GM19438 (cell line): ENCODE measurements around the gene PIK3CA.
"Not testable (repeated sequence)": the region's sequence is repeated elsewhere in the genome, so short reads cannot be mapped to it uniquely, and the experiment has no call there.

Source experiments
- ATAC-seq: cut with Tn5 transposase; IDR thresholded peaks from one replicate; pipeline ENCODE4 v1.9.1; 2021; ENCODE audit warnings: low read depth; ENCODE audit not compliant: unreplicated experiment

The PIK3CA gene

DNA sequence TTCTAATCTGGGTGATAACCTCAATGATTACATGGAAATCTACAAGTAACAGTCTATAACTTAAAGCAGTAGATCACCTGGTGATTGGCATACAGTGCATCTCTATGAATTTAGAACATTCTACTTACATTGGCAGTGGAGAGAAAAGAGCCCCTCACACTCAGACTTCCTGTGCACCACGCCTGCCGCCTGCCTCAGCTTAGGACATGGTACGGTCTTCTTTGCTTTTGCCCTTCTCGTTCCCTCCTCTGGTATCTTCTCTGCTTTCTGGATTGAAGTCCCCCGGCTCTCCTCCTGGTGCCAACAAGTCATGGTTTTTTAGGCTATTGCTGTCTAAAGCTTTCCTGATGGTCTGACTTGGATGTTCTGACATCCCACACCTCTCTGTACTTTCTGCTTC, 110.7 kb downstream of the PIK3CA start:
- no peak for ATAC-seq

DNA sequence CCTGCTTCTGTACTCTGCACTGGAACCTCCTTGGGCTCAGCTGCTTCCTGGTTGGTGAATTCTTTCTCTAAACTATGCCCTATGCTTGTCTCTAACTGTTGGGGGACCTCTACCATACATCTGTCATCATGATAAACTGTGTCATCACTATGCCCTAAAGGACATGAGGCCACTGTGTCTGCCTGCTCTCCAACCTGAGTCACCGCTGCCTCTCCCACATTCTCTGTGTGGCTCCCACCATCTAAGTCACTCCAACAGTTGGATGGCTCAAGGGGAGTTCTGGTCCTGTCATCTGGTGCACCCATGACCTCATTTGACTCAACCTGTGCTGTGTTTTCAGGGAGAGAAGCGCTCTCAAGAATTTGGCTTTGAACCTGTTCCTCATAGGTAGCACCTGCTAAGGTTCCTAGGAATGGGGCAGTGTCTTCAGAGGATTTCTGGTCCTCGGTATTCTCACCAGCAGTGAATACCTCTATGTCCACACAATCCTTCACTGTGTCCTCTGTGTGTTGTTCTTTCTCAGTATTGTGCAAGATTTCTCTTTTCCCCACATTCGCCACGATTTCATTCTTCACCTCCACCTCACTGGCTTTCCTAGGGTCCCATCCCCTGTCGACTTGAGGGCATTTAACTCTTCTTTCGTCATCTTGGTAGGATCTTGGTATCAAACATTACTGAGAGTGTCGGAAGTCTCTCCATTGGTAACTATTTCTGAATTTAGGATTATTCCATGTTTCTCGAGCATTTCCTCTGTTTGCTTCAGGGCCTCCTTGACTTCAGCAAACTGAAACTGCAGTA, 112.0 kb downstream of the PIK3CA start:
- not testable (repeated sequence) for ATAC-seq

DNA sequence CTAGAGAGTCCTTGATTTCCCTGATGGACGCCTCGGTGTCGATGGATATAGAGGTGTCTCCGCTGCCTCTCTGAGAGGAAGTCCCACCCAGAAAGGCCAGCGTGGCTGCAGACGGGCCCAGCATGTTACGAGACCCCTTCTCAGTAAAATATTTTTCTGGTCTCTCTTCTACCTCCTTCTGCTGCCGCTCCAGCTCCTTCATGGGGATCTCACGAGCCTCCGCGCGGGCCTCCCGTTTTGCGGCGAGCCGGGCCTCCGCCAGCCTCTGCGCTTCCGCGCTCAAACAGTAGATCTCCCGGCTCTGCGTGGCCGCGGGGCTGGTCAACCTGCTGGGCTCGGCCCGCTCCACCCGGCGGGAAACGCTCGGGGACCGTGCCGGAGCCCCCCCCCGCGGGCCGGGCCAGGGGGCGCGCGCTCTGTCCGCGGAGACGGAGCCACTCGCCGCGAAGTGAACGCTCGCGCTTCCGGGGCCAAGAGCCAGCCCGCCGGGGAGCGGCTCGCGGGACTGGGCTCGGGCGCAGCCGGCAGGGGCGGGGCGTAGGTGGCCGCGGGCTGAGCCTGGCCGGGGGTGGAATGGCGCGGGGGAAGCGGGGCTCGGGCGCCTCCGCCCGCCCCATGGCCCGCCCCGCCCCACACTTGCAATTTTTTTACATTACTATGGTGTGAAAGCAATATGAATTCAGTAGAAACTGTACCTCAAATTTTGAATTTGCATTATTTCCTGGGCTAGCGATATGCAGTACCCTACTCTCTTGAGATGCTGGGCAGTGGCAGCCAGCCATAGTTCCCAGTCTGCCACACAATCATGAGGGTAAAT, 113.0 kb downstream of the PIK3CA start:
- ATAC-seq, result peak; percentile 95

DNA sequence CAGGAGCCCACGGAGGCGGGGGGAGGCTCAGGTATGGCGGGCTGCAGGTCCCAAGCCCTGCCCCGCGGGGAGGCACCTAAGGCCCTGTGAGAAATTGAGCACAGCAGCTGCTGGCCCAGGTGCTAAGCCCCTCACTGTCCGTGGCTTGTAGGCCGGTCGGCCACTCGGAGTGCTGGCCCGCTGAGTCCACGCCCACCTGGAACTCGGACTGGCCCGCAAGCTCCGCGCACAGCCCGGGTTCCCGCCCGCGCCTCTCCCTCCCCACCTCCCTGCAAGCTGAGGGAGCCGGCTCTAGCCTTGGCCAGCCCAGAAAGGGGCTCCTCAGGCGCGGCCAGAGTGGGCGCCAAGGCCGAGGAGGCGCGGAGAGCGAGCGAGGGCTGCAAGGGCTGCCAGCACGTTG, 115.0 kb downstream of the PIK3CA start:
- ATAC-seq, result no peak

DNA sequence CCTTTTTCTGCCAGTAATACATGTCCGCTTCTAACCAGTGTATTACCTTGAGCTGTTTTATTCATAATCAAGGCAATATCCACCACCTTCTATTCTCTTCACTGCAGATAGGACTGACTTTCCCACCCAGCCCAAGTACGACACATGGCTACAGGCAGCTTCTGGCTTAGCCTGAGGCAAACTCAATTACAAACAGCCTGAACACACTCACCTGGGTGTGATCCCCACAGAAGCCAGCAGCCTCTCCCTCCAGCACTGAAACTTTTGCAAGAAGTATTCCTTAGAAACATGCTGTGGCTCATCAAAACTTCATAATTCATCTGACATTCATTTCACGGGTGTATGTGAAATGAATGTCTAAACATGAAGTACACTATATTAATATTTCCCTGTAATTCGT, 116.3 kb downstream of the PIK3CA start:
- no peak for ATAC-seq

DNA sequence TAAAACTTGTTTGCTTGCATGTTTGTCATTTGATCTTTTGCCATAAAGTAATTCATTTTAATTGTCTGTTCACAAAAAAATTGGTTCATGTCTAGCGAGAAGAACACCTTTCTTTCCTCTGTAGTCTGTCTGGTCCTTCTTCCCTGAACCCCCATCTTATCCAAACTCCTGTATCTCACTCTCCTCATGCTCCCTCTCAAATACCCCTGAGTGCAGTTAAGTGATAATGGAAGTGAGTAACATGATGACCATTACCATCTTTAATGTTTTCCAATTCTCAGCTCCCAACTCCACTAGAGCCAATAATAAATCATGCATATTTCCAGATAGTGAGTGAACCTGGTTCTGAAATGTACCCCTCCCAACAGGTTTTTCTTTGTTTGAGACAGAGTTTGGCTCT, 116.9 kb downstream of the PIK3CA start:
- ATAC-seq, result no peak

DNA sequence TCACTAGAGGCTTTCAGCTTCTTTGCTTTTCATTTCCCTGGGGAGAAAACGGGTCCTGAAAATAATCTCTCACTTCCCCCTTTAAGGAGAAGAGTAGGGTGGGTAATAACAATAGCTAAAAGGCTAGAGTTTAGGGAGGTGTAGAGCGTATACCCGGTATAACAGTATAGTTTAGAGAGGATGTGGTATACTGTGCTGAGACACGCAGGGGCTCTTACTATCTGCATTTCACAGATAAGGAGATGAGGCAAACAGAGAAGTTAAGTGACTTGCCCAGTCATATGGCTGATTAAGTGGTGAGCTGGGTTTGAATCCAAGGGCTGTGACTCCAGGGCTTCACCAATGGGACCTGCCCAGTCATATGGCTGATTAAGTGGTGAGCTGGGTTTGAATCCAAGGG, 117.7 kb downstream of the PIK3CA start:
- peak; percentile 43 for ATAC-seq

DNA sequence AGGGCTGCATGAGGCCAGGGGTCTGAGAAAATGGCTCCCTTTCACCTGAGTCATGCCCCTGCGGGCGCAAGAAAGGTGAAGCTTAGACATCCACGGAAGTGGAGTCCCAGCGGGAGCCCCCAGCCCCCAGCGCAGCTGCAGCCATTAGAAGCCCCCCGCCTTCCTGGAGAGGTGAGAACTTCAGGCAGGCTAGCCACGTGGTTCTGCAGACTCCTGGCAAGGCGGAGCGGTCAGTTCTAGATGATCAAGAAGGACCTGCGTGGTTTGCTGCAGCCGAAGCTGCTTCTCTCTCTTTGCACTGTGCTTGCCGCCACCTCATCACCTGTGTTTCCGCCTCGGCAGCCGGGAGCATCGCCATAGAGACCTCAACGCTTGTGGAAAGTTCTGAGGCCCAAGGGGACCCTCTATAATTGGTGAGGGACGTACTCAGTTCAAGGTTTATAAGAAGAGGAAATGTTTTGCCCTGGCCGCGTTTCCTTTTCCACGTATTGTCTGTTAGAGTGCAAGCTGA, 118.6 kb downstream of the PIK3CA start:
- no peak for ATAC-seq

DNA sequence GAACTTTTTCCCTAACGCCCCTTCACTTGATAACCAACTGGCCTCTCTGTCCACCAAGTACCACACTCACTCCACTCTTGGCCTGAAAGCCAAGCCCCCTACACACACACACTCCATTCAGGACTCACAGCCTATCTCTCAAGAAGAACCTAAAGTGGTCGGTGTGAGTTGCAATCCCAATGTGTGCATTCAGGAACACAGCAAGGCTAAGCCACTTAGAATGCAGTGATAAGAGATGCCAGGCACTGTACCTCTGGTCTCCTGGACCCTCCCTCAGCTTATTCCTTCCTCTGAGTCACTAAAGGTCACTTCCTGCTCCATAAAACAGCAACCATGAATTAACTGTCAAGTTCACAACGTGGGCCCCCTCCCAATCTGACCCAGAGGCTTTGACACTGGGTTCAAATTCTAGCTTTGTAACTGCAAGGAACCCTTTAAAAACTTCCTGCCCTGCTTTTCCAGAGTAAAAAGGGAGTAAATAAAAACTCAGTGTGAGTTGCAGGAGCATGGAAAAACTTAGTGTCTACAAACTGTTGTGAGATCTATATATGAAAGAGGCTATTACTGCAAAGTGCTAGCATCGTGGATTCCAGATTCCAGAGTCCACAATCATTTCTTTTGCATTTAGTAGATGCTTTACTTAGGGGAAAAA, 120.4 kb downstream of the PIK3CA start:
- no peak for ATAC-seq

DNA sequence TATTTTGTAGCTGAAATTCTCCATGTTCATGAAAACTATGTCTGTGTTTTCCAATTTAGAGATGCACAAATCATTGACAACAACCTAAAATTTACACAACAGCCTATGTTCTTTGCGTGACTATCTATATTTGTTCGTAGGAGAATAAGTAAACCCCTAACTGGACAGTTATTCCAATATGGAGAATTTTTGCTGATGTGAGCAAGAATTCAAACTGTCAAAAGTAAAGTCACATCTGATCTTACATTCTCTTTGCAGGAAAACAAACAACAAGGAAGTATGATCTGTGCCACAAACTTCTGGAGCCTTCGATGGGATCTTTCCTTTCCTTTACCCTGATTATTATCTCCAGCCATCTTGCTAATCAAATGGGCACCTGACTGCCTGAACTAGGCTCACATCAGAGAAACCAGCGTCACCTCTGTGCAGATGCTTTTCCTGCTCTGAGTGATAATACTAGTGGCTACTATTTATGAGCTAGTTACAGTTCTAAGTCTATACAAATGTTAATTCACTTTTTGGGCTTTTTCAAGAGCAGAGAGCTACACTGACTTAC, 121.1 kb downstream of the PIK3CA start:
- ATAC-seq, result no peak

DNA sequence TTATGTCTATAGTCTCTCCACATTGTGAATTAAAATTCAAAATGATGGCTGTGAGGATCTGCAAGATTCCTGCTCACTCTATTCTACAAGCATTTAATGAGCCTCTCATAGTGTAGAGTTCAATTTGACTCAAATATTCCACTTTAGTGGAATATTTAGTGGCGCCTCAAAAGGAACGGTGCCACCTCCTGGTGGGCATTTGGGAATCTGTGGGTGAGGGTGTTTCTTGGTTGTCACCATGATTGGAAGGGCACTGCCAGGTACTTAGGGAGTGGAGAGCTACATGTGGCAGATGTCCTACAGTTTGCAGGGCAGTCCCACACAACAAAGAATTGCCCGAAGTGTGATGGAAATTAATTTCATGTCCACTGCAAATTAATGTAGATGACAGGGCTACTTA, 124.2 kb downstream of the PIK3CA start:
- ATAC-seq, result no peak

DNA sequence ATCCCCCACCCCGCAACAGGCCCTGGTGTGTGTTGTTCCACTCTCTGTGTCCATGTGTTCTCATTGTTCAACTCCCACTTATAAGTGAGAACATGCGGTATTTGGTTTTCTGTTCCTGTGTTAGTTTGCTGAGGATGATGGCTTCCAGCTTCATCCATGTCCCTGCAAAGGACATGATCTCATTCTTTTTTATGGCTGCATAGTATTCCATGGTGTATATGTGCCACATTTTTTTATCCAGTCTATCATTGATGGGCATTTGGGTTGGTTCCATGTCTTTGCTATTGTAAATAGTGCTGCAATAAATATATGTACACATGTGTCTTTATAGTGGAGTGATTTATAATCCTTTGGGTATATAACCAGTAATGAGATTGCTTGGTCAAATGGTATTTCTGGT, 126.3 kb downstream of the PIK3CA start:
- ATAC-seq, result not testable (repeated sequence)

DNA sequence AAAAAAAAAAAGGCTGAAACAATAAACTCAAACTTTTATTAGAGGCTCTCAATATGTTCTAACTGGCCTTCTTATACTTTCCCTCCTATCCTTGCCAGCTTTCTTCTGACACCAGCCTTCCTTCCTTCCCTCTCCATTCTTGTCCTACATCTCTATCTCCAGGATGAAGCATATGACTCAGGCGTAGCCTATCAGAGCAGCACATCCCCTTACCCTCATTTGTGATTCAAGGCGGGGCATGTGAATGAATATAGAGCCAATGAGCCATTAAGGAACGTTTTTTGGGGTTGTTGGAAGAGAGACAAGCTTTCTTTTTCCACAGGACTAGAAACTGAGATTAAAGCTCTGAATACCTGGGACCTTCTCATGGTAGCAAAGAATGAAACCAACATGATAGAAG, 127.8 kb downstream of the PIK3CA start:
- no peak for ATAC-seq

DNA sequence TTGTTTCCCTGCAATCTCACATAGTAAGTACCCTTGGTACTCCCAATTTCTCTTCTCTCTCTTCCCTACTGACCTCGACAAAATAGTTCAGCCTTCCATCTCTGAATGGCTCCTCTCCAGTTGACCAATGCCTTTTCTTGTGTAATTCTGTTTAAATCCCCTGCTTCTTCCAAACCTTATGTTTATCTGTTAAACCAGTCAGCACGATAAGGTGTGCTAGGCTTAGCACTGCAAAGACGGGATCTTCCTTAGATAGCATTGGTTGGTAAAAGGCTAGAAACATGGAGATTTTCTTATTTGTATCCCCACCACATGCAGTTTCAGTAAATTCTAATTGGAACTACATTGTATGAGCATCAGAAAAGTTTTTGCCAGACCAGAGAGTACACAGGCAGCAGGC, 128.6 kb downstream of the PIK3CA start:
- no peak for ATAC-seq

DNA sequence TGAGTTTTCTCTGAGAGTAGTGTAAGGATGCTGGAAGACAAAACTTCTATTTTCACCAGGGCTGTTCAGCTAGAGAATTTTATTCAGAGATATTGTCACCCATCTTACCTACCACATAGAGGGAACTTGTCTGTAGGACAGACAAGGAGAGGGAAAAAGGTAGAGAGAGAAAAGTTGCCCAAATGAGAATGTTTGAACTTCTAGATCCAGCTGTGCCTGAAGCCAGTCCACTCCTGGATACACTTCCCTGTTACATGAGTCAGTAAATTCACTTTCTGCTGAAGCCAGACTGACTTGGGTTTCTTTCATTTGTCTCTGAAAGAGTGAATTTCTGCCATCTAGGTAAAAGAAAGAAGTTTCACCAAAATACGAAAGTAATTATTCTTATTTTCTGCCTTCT, 130.0 kb downstream of the PIK3CA start:
- ATAC-seq, result no peak

DNA sequence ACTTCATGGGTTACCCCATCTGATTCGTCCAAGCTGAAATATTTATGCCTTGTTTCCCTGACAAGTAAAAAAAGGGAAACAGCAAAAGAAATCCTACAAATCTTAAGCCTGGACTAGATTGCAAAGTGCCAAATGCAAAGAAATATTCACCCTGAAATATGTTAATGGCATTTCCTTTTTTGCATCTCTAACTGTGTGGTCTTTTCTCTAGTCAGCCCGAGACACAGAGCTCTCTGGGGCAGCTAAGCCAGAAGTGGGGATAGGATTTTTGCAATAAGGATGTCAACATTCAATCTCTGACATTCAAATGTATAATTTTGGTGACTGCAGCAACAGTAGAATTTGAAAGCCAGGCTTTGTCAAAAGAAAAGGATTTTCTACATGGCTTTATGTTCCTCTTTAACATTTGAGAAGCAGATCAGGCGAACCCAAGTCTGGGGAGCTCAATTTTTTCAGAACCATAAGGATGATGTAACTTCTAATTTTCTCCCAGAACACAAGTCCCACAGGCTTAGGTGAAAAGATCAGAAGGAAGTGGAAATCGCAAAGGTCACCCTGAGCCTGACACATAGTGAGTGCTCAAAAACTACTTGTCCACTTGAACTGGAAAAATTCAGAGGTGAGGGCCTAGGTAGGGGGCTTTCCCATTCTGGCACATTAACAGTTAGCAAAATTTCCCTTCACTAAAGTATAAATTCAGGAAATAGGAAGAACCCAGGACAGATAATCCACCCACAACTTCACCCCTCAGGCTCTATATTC, 131.0 kb downstream of the PIK3CA start:
- no peak for ATAC-seq

DNA sequence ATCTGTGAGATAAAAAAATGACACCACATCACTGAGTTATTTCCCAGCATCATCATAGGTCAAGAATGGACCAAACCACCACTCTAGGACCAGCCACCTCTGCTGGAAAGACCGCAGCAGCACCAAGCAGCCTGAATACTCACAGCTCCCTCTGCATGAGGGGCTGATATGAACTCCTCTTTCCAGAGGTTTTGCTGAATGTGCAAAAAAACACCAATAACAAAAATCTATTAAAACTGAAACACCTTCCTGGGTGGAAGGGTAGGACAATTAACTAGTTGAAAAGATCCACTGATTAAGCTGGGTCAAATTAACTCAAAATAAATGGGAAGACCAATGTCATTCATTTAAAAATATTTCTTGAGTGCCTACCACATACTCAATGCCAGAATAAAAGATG, 131.7 kb downstream of the PIK3CA start:
- ATAC-seq, result no peak

DNA sequence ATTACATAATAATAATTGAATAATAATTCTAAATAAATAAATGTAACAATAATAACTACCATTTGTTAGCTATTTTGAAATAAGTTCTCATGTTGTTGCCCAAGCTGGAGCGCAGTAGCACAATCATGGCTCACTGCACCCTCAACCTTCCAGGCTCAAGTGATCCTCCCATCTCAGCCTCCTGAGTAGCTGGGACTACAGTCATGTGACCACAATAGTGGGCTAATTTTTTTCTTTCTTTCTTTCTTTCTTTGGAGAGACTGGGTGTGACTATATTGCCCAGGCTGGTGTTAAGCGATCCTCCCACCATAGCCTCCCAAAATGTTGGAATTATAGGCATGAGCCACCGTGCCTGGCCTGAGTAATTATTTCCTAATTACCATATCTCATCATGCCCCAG, 133.7 kb downstream of the PIK3CA start:
- no peak for ATAC-seq

DNA sequence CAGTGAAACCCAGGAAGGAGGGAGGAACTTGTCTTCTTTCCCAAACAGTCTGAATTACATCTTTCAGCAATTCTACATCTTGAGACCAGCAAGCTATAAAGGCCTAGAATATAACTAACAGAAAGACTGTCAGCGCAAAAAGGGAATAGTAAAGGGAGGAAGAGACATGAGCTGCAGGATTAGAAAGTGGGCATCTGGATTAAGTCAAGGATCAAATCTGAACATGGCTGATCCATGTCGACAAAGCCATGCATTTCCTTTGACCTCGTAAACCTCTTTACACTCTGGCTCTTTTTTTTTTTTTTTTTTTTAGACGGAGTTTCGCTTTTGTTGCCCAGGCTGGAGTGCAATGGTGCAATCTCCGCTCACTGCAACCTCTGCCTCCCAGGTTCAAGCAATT, 138.2 kb downstream of the PIK3CA start:
- ATAC-seq, result no peak

DNA sequence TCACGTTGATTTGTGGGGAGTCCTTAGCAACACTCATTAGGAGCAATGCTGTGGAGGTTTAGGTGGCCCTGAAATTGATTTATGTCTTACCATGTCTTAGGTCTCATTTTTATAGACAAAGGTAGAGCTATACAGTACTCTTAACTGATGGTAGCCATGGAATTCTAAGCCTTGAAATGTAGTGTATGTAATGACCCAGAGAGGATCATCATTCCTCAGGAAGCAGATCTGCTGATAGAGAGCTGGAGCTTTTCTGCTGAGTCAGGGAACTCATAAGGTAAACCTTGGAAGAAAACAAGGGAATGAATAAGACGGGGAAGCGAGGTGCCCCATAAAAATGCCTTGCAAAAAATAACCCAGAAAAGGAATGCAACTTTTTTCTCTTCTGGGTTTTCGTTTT, 140.7 kb downstream of the PIK3CA start:
- no peak for ATAC-seq
